Posterior cingulate gyrus (tissue), 11 donors: ENCODE measurements around the gene SMYD3.
"Not testable (repeated sequence)": the region's sequence is repeated elsewhere in the genome, so short reads cannot be mapped to it uniquely, and the experiment has no call there.

Experiments used
- DNase-seq, 10 donors: peaks; one replicate each; pipeline versions ENCODE4 v3.0.0 to v3.0.0-alpha.2; 2020 to 2021; ENCODE audit warnings: mixed read lengths in 3 of 10
- intact Hi-C: fragments of 100-400 bp; cut with DNase I; formaldehyde crosslinking; loops from one replicate; pipeline ENCODE4 v1.15.1; 2023

SMYD3 gene

DNA sequence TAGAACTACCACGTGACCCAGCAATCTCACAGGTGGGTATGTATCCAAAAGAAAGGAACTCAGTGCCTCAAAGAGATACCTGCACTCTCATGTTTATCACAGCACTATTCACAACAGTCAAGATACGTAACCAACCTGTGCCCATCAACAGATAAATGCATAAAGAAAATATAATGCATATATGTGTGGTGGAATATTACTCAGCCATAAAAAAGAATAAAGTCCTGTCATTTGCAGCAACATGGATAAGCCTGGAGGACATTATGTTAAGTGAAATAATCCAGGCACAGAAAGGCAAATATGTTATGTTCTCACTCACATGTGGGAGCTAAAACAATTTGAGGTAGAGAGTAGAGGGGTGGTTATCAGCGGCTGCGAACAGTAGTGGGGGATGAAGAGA, 413.8 kb downstream of the SMYD3 start:
- intact Hi-C loops = no loop called here
- no peak for DNase-seq

DNA sequence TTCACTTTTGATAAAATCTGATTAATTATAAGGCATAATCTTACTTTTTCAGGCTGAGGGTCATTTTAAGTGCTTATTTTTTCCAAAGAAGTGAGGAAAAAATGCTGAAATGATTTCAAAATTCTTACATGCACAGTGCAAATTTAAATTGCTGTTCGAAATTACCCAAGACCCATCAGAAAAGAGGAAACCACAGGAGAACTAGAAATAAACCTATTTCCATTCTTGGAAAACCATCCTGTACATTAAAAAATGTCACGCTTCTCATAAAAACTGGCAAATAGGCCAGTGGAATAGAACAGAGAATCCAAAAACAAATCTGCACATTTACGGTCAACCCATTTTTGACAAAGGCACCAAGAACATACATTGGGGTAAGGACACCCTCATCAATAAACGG, 414.9 kb downstream of the SMYD3 start:
- no peak for DNase-seq
- intact Hi-C loops = no loop called here

DNA sequence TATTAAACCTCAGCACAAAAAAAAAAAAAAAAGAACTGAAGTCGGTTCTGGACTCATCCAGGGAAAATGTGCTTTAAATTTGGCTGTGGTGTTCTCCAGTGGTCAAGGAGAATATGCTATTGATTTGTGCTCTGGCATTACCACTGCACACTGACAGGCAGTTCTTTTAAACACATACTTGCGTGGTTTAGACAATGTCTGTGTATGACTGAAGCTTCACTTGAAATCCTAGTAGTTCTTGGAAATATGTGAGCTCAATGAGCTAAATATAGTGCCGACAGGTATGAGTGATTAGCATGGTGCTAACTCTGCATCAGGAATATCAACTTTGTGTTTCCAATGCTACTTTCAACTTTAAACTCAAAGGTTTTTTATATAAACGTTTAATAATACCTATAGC, 415.6 kb downstream of the SMYD3 start:
- intact Hi-C loops = no loop called here
- no peak for DNase-seq

DNA sequence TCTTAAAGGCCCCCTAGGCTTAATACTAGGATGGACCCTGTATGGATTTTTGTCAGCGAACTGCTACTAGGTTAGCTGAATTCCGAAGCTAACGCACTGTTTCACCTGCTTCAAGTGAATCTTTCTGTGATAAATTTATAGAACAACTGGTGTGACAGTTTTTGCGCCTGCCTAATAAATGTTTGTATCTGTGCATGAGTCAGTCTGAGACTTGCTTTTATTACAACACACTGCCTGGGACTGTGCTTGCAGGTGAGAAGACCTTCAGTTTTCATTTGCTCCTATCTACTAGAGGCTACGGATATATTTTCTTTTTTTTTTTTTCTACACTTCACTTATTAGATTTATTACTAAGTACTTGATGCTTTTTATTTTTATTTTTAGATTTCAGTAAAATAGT, 420.9 kb downstream of the SMYD3 start:
- intact Hi-C loops = no loop called here
- no peak for DNase-seq

DNA sequence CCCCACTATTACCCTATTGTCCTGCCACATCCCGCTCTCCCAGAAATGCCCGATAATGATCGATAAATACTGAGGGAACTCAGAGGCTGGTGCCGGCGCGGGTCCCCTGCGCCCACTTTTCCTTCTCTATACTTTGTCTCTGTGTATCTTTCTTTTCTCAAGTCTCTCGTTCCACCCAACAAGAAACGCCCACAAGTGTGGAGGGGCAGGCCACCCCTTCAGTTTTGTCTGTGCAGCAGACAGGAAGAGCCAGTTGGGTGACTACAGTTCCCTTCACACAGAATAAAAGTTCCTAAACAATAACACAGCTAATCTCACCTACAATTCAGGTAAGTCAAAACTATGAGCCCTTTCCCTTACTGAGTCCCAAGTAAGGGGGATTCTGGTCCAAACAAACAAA, 423.7 kb downstream of the SMYD3 start:
- intact Hi-C loops = no loop called here
- no peak for DNase-seq

DNA sequence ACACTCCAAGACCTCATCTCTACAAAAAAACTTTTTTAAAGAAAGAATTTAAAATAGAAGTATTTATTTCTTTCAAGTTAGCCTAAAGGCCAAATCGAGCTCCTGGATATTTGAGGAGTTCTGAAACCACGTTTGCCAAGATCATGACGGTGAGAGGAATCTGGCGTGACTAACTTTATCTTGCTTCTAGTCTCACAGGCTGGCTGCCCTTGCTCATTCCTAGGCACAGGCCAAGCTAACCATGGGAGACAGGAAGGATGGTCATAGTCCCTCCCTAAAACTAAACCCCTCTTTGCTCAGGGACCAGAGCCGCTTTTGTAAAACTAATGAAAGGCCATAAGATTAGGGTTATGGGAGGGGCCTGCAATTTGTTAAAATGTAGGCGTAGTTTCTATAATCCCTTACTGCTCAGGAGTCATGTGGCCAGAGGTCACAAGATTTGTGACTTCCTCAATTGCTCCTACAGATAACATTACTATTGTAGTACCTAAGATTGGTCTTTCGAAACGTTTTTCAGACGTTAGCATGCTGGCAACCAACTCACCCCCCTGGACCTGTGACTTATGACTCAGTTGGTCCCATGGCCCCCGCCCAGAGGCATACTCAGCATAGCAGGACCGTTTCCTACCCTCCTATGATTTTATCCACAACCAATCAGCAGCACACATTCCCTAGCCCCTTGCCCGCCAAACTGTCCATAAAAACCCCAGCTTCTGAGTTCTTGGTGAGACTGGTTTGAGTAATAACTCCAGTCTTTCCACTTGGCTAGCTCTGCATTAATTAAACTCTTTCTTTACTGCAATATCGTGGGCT, 425.0 kb downstream of the SMYD3 start:
- intact Hi-C loops = no loop called here
- DNase-seq = no peak

DNA sequence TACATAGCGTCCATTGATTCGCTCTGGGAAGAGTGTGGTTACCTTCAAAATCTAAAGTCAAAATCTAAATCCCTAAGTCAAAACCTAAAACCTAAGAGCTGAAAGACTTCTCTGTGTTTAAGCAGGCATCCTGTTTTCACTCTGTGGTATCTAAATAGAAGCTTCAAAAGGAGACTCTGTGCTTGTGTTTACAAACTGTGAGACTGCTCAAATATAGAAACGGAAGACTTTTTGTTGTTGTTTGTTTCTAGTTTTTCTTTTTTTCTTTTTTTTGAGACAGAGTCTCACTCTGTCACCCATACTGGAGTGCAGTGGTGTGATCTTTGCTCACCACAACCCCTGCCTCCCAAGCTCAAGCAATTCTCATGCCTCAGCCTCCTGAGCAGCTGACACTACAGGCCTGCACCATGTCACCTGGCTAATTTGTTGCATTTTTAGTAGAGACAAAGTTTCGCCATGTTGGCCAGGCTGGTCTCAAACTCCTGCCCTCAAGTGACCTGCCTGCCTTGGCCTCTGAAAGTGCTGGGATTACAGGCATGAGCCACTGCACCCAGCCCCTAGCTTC, 425.9 kb downstream of the SMYD3 start:
- intact Hi-C loops = no loop called here
- DNase-seq = no peak

DNA sequence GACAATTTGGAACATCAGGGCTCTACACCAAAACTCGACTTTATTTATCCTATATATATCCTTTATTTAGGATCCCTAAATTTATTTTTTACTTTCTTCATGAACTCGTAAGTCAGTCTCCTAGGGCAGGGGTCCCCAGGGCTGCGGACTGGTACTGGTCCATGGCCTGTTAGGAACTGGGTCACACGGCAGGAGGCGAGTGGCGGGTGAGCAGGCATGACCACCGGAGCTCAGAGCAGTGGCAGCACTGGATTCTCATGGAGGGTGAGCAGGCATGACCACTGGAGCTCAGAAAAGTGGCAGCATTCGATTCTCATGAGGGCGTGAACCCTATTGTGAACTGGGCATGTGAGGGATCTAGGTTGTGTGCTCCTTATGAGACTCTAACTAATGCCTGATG, 427.0 kb downstream of the SMYD3 start:
- intact Hi-C loops = no loop called here

DNA sequence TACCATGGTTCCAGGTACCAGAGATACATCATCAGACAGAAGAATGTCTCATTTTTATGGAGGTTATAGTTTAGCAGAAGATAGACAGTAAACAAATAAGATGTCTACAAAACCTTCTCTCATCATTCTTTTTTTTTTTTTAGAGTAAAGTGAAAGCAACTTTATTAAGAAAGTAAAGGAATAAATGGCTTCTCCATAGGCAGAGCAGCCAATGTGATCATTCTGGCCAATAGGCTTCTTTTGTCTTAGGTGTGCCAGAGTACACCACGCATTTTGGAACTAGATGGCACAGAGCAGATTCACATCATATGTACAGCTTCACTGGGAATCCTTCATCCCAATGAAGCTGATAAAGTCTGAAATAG, 428.2 kb downstream of the SMYD3 start:
- DNase-seq = no peak
- intact Hi-C loops = no loop called here

More for the DNA sequence above, 427.0 kb downstream of the SMYD3 start:
- peak in 2 of 10 donors; percentile 78 to 79 for DNase-seq

DNA sequence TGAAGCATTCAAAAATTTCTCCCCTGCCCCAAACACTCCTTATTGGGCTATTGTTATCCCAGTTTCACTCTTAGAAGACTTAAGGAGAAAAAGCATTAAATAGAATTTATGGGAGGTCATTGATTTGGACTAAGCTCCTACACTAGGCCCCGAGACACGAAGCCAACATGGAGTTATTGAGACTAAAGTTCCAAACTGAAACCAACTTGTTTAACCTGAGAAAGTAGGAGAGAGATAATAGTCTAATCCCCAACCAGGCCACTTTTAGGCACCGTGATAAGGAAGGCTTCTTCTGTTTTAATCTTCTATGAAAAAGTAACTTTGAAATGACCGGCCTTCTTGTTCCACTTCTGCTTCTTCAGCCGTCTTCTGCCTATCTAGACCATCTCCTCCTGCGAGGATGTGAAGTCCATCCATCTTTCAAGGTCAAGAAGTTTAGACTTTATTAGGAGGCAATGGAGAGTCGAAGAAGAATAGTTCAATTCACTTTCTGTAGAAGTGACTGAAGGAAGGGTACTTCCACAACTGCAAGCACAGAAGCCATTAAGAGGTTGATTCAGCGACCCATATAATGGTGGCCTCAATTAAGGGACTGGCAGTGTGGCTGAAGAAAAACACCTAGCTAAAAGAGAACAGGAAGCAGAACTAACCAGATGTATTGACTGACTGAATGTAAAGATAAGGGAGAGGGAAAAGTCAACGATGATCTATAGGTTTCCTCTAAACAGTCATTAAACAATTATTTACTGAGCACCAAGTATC, 428.8 kb downstream of the SMYD3 start:
- no peak for DNase-seq
- intact Hi-C loops = no loop called here

DNA sequence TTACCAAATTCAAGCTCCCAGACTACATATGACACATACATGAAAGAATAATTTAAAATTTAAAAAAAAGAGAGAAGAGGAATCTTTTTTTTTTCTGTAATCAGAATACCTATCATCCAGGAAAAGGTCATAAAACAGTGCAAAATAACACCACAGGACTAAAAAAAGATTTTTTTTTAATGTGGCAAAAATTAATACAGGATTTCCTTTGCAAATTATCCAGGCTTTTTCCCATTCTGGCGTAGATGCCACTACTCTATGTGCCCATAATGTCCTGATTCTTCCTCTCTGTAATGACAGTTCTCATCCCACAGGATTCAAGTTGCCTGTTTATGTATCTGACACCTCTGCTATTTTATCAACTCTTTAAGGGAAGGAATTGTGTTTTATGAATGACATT, 429.6 kb downstream of the SMYD3 start:
- DNase-seq = no peak
- intact Hi-C loops = no loop called here

DNA sequence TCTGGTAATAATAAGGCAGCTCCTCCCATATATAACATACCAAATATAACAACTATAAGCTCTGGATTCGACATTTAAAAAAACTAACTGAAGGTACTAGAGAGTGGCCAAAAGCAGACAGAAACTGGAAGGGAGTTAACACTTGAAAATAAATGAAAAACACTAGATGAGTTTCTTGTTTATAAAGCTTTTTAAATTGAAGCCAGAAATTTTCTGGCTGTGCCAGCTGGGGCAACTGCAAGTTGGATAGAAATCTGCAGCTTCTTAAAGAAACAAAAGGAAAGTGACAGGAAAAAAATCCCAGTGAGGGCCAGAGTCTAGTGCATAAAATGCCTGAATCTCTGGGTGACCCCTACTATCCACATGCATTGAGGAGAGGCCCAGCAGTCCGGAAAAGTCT, 432.7 kb downstream of the SMYD3 start:
- no peak for DNase-seq
- intact Hi-C loops = no loop called here

DNA sequence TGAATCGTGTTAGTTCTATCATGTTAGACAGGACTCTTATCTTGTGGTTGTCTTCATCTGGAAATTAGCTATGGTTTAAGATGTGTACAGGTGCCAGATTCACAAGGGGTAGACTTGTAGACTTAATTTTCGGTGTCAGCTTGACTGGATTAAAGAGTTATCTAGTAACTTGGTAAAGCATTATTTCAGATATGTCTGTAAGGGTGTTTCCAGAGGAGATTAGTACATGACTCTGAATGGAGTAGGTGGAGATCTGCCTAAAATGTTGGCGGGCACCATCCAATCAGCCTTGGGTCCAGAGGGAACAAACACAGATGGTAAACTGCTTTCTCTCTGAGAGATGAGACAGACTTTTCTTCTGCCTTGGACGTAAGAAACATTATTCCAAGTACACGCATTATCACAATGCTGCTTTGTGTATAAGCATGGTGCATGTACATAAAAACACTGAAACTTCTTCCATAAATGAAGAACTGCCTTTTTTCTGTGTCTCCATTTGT, 434.6 kb downstream of the SMYD3 start:
- intact Hi-C loops = no loop called here
- no peak for DNase-seq

DNA sequence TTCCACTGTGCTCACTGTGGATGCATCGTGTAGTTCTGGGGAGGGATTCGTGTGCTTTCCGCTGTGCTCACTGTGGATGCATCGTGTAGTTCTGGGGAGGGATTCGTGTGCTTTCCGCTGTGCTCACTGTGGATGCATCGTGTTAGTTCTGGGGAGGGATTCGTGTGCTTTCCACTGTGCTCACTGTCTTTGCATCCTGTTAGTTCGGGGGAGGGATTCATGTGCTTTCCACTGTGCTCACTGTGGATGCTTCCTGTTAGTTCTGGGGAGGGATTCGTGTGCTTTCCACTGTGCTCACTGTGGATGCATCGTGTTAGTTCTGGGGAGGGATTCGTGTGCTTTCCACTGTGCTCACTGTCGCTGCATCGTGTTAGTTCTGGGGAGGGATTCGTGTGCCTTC, 435.1 kb downstream of the SMYD3 start:
- not testable (repeated sequence) for DNase-seq

DNA sequence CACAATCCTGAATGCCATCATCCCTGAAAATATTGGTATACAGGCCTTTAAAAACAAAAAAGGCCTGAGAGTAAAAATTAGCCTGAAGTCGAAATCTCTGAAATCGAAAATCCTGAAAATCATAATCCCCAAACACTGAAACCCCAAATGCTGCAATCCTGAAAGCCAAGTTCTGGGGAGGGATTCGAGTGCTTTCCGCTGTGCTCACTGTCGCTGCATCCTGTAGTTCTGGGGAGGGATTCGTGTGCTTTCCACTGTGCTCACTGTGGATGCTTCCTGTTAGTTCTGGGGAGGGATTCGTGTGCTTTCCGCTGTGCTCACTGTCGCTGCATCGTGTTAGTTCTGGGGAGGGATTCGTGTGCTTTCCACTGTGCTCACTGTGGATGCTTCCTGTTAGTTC, 435.5 kb downstream of the SMYD3 start:
- intact Hi-C loops, DNase-seq: not testable (repeated sequence)

More for the DNA sequence above, 435.1 kb downstream of the SMYD3 start:
- intact Hi-C loops = not testable (repeated sequence)

DNA sequence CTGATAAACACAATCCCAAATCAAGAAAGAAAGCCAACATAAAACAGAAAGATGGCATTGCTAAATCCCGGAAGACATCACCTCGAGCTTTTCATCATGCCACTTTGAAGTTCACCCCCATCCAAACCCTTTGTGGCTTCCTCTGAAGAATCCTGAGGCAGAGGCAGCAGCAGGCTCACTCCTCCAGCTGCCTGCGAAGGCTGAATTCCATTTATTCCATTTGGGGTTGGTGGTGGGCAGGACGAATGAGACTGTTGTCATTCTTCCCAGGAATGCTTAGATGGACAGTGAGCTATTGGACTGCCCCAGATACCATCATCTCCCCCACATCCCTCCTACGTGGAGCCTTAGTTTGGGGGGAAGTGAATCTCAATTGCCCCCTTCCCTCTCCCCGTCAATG, 437.5 kb downstream of the SMYD3 start:
- no peak for DNase-seq
- intact Hi-C loops = no loop called here

DNA sequence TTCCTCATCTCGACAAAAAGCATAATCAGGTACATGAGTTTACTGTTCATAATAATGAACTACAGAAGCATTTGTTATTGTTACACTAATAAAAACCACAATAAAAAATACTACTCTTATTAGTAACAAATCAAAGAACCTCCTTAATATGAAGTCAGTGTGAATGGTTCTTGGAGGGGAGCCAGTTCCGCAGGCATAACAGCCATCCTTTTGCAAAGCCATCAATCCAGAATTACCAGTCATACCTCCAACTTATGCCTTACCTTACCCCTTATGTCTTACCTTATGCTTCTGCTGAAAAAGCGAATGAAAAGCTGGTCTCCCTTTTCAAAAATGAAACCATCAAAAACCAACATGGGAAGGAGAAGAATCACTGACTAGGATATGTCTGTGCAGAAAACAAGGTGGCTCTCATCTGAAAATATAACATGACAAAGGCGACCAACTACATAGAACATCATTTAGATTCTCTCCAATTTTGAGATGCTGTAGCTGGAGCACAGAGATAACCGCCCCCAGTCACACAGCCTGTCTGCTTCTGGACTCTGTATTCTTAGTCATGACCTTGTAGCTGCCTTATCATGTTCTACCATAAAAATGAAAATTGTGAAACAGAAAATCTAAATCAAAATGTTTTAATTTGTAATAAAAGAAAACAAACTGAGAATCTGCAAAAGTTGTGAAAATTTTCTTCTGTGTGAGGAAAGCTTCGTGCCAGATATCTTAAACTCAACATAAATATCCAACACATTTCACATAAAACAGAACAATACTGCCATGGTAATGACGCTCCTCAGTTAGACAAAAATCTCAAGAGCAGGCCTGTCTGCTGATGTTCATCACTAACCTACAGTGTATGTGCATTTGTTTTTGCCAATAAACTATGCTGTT, 438.2 kb downstream of the SMYD3 start:
- no peak for DNase-seq
- intact Hi-C loops = no loop called here

DNA sequence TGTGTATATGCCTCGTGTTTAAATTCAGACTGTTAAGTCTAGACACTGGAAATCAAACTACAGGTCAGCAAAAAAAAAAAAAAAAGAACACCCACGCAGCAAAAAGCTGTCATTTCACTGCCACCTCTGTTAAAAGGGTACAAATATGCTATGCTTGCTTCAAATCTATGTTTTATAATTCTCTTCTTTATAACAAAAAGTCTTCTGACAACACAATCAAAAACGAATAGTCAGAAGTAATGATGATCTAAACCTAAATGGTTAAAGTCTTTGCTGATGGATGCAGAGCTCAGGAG, 438.9 kb downstream of the SMYD3 start:
- no peak for DNase-seq
- intact Hi-C loops = no loop called here

DNA sequence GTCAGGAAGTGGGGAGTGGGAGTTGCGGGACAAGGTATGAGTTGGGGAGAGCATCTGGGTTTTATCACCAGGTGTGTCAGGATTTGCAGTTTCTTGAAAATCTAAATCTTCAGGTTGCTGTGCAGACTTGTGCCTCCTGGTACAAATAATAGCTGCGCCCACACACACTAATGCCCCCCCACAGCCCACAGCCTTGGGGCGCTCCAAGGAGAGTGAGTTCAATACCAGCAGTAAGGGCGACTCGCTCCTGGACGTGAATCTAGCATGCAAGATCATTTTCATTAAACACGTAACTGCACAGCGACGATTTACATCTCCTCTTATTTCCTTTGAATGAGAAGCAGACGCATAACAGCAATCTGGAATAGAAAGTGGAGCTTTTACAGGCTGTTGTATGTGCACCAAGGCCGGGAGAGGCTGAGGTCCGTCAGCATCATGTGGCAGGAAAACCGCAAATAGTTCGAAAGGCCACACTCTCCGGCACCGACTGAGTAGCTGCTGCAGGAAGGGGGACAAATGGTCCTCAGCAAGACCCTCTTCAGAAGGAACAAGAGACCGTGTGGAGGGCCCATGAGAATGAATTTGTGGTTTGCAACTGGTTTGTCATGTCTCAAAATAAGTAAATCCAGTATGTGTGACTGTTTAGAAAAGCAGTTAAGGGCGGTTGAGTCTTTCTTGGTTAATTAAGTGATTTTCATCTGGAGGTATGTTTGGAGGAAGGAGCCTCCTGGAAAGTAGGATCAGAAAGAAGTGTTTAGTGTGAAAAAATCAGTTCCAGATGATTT, 439.5 kb downstream of the SMYD3 start:
- DNase-seq = peak in 1 of 10 donors; percentile 69
- intact Hi-C loops = no loop called here

DNA sequence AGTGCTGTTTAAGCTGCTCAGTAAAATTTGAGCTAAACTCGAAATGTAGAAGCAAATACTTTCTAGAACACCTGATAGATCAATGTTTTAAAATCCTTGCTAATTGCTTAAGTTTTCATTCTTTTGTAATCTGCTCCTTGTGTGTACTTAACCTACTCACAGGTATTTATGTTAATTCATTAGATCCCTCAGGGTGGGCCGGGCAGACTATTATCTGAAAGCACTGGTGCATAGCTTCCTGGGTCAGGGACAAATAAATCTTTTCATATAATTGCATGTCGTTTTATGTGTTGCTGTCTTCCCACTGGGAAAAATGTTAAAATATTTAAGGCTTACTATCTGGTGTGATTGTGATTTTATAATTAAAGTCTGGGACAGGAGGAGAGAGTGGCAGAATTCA, 440.5 kb downstream of the SMYD3 start:
- intact Hi-C loops = no loop called here
- DNase-seq = no peak
